Astrocyte (in vitro differentiated cells and primary cell): ENCODE data around the gene CTTNBP2NL. TPM values are rescaled to one million over a fixed set of nuclear protein-coding genes. Genes with fewer than 3 reads are reported as not detected.

Experiments used
- DNase-seq: peaks from one replicate; pipeline ENCODE4 v3.0.0-alpha.2; 2010; ENCODE audit warnings: low read depth
- FAIRE-seq: peaks from 2 replicates; lab custom pipeline; 2011; peaks lifted over from hg19 to GRCh38; lab: Jason Lieb, UNC
- H2AFZ ChIP-seq: 2 replicates; pipeline ENCODE4 v1.6.0; 2012; ENCODE audit warnings: low read depth, low read length, inconsistent platforms
- H3K27ac ChIP-seq: 2 replicates; pipeline ENCODE4 v1.5.1; 2011; ENCODE audit warnings: low read depth, low read length, inconsistent platforms
- H3K27me3 ChIP-seq: 2 replicates; pipeline ENCODE4 v1.6.0; 2011; ENCODE audit warnings: low read length, inconsistent platforms; ENCODE audit not compliant: insufficient read depth
- H3K36me3 ChIP-seq: 2 replicates; pipeline ENCODE4 v1.5.1; 2011; ENCODE audit warnings: low read length, inconsistent platforms; ENCODE audit not compliant: insufficient read depth
- H3K4me1 ChIP-seq: 2 replicates; pipeline ENCODE4 v1.5.1; 2011; ENCODE audit warnings: low read length, inconsistent platforms; ENCODE audit not compliant: insufficient read depth
- H3K4me2 ChIP-seq: 2 replicates; pipeline ENCODE4 v1.6.0; 2012; ENCODE audit warnings: low read length, inconsistent platforms
- H3K4me3 ChIP-seq: 2 replicates; pipeline ENCODE4 v1.5.1; 2011; ENCODE audit warnings: low read depth, mild to moderate bottlenecking, low read length, inconsistent platforms; ENCODE audit not compliant: insufficient read depth
- H3K79me2 ChIP-seq: 2 replicates; pipeline ENCODE4 v1.6.0; 2012; ENCODE audit warnings: mild to moderate bottlenecking, low read length, inconsistent platforms; ENCODE audit not compliant: insufficient read depth
- H3K9ac ChIP-seq: 2 replicates; pipeline ENCODE4 v1.6.0; 2012; ENCODE audit warnings: mild to moderate bottlenecking, low read length, inconsistent platforms
- H3K9me3 ChIP-seq: 2 replicates; pipeline ENCODE4 v1.5.1; 2012; ENCODE audit warnings: low read depth, mild to moderate bottlenecking, low read length, inconsistent platforms; ENCODE audit not compliant: insufficient read depth
- H4K20me1 ChIP-seq: 2 replicates; pipeline ENCODE4 v1.6.0; 2012; ENCODE audit warnings: low read length, inconsistent platforms; ENCODE audit not compliant: insufficient read depth
- H3K27ac Mint-ChIP-seq: one replicate; pipeline ENCODE4 v1.8.0; 2021; ENCODE audit warnings: mild to moderate bottlenecking, mixed read lengths; ENCODE audit not compliant: unreplicated experiment
- H3K27me3 Mint-ChIP-seq: one replicate; pipeline ENCODE4 v1.8.0; 2021; ENCODE audit warnings: low read depth, mixed read lengths; ENCODE audit not compliant: unreplicated experiment
- H3K36me3 Mint-ChIP-seq: one replicate; pipeline ENCODE4 v1.8.0; 2021; ENCODE audit warnings: low read depth, mixed read lengths; ENCODE audit not compliant: unreplicated experiment
- H3K4me1 Mint-ChIP-seq: one replicate; pipeline ENCODE4 v1.8.0; 2021; ENCODE audit warnings: low read depth, mixed read lengths; ENCODE audit not compliant: unreplicated experiment
- H3K4me3 Mint-ChIP-seq: one replicate; pipeline ENCODE4 v1.8.0; 2021; ENCODE audit warnings: mild to moderate bottlenecking, moderate library complexity, mixed read lengths; ENCODE audit not compliant: unreplicated experiment
- H3K9me3 Mint-ChIP-seq: one replicate; pipeline ENCODE4 v1.8.0; 2021; ENCODE audit warnings: mild to moderate bottlenecking, mixed read lengths; ENCODE audit not compliant: unreplicated experiment
- EZH2 ChIP-seq: IDR thresholded peaks from 2 replicates; pipeline ENCODE4 v1.6.1; 2012; ENCODE audit warnings: mild to moderate bottlenecking, low read length, inconsistent platforms; ENCODE audit not compliant: insufficient read depth
- total RNA-seq: library from RNA; stranded (reverse); gene quantifications from 2 replicates; pipeline ENCODE4 v1.2.1, GENCODE V29; 2021
- TF ChIP-seq, protein P1 (sequence below): IDR thresholded peaks from 2 replicates; pipeline ENCODE4 v1.5.1; 2011; ENCODE audit warnings: low read depth, mild to moderate bottlenecking, inconsistent platforms, low read length, moderate library complexity; ENCODE audit not compliant: insufficient read depth

The CTTNBP2NL gene
- total RNA-seq, 1 donor from 2014 or later = 91.9 TPM

DNA sequence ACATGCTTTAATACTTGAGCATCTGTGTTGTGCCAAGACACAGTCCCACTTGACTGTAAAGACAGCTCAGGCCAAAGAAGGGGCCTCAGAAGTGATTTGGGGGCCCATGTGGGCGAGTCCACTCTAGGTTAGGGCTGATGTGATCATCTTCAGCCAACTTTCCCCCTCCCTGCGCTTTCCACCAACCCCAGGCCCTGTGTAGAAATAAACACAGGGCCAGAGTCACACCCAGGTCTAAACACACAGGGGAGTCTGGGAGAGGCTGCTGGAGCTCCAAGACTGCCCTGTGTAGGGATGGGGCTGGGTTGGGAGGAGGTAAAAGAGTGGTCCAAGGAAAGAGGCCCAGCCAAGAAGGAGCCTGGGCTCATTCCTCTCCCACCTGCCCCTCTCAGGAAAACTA lies 110.3 kb downstream of the CTTNBP2NL start:
- Mint-ChIP-seq H3K36me3 (no peaks in the 10 kb centered on the region), H3K9me3 (no peaks in the 10 kb centered on the region), H3K27ac (peak overlapping the region; percentile 41), H3K4me3 (no peak overlapping the region), H3K27me3 (peaks cover 65% of the 10 kb centered on the region), H3K4me1 (peaks cover 30% of the 10 kb centered on the region)
- DNase-seq (no peak), FAIRE-seq (no peak)
- Histone ChIP-seq H3K4me2 (no peak overlapping the region), H3K27me3 (peaks cover 87% of the 10 kb centered on the region), H4K20me1 (peaks cover 19% of the 10 kb centered on the region), H2AFZ (no peak overlapping the region), H3K4me3 (no peak overlapping the region), H3K79me2 (no peaks in the 10 kb centered on the region), H3K36me3 (no peaks in the 10 kb centered on the region), H3K9me3 (no peaks in the 10 kb centered on the region), H3K4me1 (peaks cover 15% of the 10 kb centered on the region), H3K27ac (no peak overlapping the region), H3K9ac (no peak overlapping the region)
- TF ChIP-seq, protein P1, sequence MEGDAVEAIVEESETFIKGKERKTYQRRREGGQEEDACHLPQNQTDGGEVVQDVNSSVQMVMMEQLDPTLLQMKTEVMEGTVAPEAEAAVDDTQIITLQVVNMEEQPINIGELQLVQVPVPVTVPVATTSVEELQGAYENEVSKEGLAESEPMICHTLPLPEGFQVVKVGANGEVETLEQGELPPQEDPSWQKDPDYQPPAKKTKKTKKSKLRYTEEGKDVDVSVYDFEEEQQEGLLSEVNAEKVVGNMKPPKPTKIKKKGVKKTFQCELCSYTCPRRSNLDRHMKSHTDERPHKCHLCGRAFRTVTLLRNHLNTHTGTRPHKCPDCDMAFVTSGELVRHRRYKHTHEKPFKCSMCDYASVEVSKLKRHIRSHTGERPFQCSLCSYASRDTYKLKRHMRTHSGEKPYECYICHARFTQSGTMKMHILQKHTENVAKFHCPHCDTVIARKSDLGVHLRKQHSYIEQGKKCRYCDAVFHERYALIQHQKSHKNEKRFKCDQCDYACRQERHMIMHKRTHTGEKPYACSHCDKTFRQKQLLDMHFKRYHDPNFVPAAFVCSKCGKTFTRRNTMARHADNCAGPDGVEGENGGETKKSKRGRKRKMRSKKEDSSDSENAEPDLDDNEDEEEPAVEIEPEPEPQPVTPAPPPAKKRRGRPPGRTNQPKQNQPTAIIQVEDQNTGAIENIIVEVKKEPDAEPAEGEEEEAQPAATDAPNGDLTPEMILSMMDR = no peak
- no peak for TF ChIP-seq EZH2

GRCh38 chr1:112506731-112507130 lies 110.7 kb downstream of the CTTNBP2NL start:
- FAIRE-seq (no peak), DNase-seq (no peak)
- H3K4me1 ChIP-seq = peaks cover 13% of the 10 kb centered on the region
- peaks cover 90% of the 10 kb centered on the region for H3K27me3 ChIP-seq
- H3K4me3 ChIP-seq = no peak overlapping the region
- TF ChIP-seq, protein P1 = no peak
- TF ChIP-seq EZH2 = no peak
- H4K20me1 ChIP-seq = peaks cover 19% of the 10 kb centered on the region
- H2AFZ ChIP-seq = no peak overlapping the region
- no peaks in the 10 kb centered on the region for H3K36me3 ChIP-seq
- Mint-ChIP-seq H3K27ac (no peak overlapping the region), H3K36me3 (no peaks in the 10 kb centered on the region), H3K4me3 (no peak overlapping the region), H3K9me3 (no peaks in the 10 kb centered on the region), H3K27me3 (peaks cover 65% of the 10 kb centered on the region), H3K4me1 (peaks cover 30% of the 10 kb centered on the region)
- no peaks in the 10 kb centered on the region for H3K9me3 ChIP-seq
- no peak overlapping the region for H3K4me2 ChIP-seq
- no peaks in the 10 kb centered on the region for H3K79me2 ChIP-seq
- no peak overlapping the region for H3K9ac ChIP-seq
- H3K27ac ChIP-seq = no peak overlapping the region

- Histone ChIP-seq H3K4me2 (no peak overlapping the region), H3K4me1 (peaks cover 11% of the 10 kb centered on the region), H3K79me2 (no peaks in the 10 kb centered on the region), H3K4me3 (no peak overlapping the region), H3K27ac (no peak overlapping the region), H3K36me3 (no peaks in the 10 kb centered on the region), H3K9ac (no peak overlapping the region), H4K20me1 (peaks cover 19% of the 10 kb centered on the region), H2AFZ (no peak overlapping the region), H3K9me3 (no peaks in the 10 kb centered on the region), H3K27me3 (peaks cover 96% of the 10 kb centered on the region)
- FAIRE-seq (no peak), DNase-seq (no peak)
- TF ChIP-seq, protein P1 = no peak
- TF ChIP-seq EZH2 = no peak
- Mint-ChIP-seq H3K36me3 (no peaks in the 10 kb centered on the region), H3K9me3 (no peaks in the 10 kb centered on the region), H3K4me3 (peak overlapping the region; percentile 76), H3K4me1 (peaks cover 28% of the 10 kb centered on the region), H3K27me3 (peaks cover 64% of the 10 kb centered on the region), H3K27ac (no peak overlapping the region)
Observed at GRCh38 chr1:112507336-112507735, 111.3 kb downstream of the CTTNBP2NL start.
